ENCODE measurements around the gene N4BP2L2.

DNA sequence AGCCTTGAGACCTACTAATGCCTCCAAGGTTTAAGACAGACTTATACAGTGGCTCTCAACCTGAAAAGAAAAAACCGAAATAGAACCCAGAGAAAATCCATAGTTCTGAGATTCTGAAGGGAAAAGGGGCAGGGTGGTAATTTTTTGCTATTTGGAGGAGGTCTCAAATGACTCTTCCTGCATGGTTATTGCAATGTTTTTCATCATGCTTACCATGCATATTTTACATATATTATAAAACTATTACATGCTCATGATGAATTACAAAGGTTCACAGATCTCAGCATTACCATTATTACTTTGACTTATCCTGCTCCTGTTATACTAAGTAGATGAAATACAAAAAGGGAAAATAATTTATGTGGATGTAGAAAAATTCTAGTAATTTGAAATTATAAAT lies 47.6 kb downstream of the N4BP2L2 start:
- TF ChIP-seq CTCF (IDR thresholded peaks at IDR 0.05): no peak
- no peak for TF ChIP-seq EP300 (IDR thresholded peaks at IDR 0.05)
